Measurements from ENCODE around the gene CCDC69. TPM values are rescaled to one million over a fixed set of nuclear protein-coding genes. Genes with fewer than 3 reads are reported as not detected.

CCDC69 gene
- total and polyA plus RNA-seq, 2 donors, result 30.9 to 37.9 TPM

Other genes with a start within 250 kb of the CCDC69 start
- 2.7 TPM for gene GPX3, start 203.5 kb downstream of the CCDC69 start, total RNA-seq
- gene GPX3, start 203.5 kb downstream of the CCDC69 start, polyA plus RNA-seq, result 412 TPM
- gene TNIP1, start 143.1 kb downstream of the CCDC69 start, total RNA-seq, result 54.7 TPM
- gene TNIP1, start 143.1 kb downstream of the CCDC69 start, polyA plus RNA-seq, result 49.9 TPM
- gene ANXA6, start 66.3 kb downstream of the CCDC69 start, total RNA-seq, result 381 TPM
- gene ANXA6, start 66.3 kb downstream of the CCDC69 start, polyA plus RNA-seq, result 122 TPM
- 36.6 TPM for gene GM2A, start 29.1 kb upstream of the CCDC69 start, total RNA-seq
- 38.4 TPM for gene GM2A, start 29.1 kb upstream of the CCDC69 start, polyA plus RNA-seq
- not detected for gene SLC36A3, start 79.7 kb upstream of the CCDC69 start, total RNA-seq
- gene SLC36A3, start 79.7 kb upstream of the CCDC69 start, polyA plus RNA-seq, result under 0.01 TPM
- gene SLC36A2, start 123.5 kb upstream of the CCDC69 start, total RNA-seq, result not detected
- 0.02 TPM for gene SLC36A2, start 123.5 kb upstream of the CCDC69 start, polyA plus RNA-seq
- gene SLC36A1, start 223.5 kb upstream of the CCDC69 start, total RNA-seq, result 7.2 TPM
- gene SLC36A1, start 223.5 kb upstream of the CCDC69 start, polyA plus RNA-seq, result 5.1 TPM

All from thymus (tissue), 2 donors.